WI38 (cell line): ENCODE results near the gene RFPL1.
"Not testable (repeated sequence)": the region's sequence is repeated elsewhere in the genome, so short reads cannot be mapped to it uniquely, and the experiment has no call there.

Source experiments
- H3K4me3 ChIP-seq: 2 replicates; pipeline ENCODE4 v1.5.1; 2011; ENCODE audit warnings: low read depth, mild to moderate bottlenecking, control low read depth, low read length
- CTCF ChIP-seq: IDR thresholded peaks from 2 replicates; pipeline ENCODE4 v1.5.1; 2012; ENCODE audit warnings: low read depth, mild to moderate bottlenecking, control low read depth, low read length

Gene RFPL1

GRCh38 chr22:29438283-29438682, at the start of gene RFPL1:
Gene RFPL1 (plus strand): TSS chr22:29438583.
- not testable (repeated sequence) for H3K4me3 ChIP-seq

GRCh38 chr22:29388759-29389090, 49.7 kb upstream of the RFPL1 start:
- H3K4me3 ChIP-seq: peak overlapping the region; percentile 84
- no peak for TF ChIP-seq CTCF

GRCh38 chr22:29390270-29390669, 48.1 kb upstream of the RFPL1 start:
- H3K4me3 ChIP-seq: no peak overlapping the region
- TF ChIP-seq CTCF: no peak

- H3K4me3 ChIP-seq: no peak overlapping the region
- no peak for TF ChIP-seq CTCF
Measured at GRCh38 chr22:29391546-29391945, 46.8 kb upstream of the RFPL1 start.

- no peak for TF ChIP-seq CTCF
- no peak overlapping the region for H3K4me3 ChIP-seq
Measured at GRCh38 chr22:29393019-29393608, 45.3 kb upstream of the RFPL1 start.

- peak; percentile 74 for TF ChIP-seq CTCF
- H3K4me3 ChIP-seq: no peak overlapping the region
Measured at GRCh38 chr22:29394931-29395581, 43.3 kb upstream of the RFPL1 start.

- TF ChIP-seq CTCF: no peak
- no peak overlapping the region for H3K4me3 ChIP-seq
Measured at GRCh38 chr22:29396126-29396525, 42.3 kb upstream of the RFPL1 start.

GRCh38 chr22:29397791-29398190, 40.6 kb upstream of the RFPL1 start:
- no peak overlapping the region for H3K4me3 ChIP-seq
- no peak for TF ChIP-seq CTCF
